GM12878 (cell line): ENCODE measurements around the gene CEP83. TPM values are rescaled to one million over a fixed set of nuclear protein-coding genes. Genes with fewer than 3 reads are reported as not detected.

Source experiments
- BRCA1 ChIP-seq: IDR thresholded peaks from 2 replicates; pipeline ENCODE4 v1.6.1; 2011; ENCODE audit warnings: low read depth, low read length, improper control_type of control experiment
- CHD2 ChIP-seq: IDR thresholded peaks from 2 replicates; pipeline ENCODE4 v1.6.1; 2011; ENCODE audit warnings: low read depth, low read length, improper control_type of control experiment, borderline replicate concordance
- ESRRA ChIP-seq: IDR thresholded peaks from 2 replicates; pipeline ENCODE4 v1.6.1; 2012; ENCODE audit warnings: mild to moderate bottlenecking, low read length, improper control_type of control experiment
- ETV6 ChIP-seq, 2 experiments: fragments of 450-650 bp in 1 of 2; IDR thresholded peaks in 1 of 2; conservative IDR thresholded peaks in 1 of 2; 2 replicates each; pipeline ENCODE4 v1.6.1; 2014; ENCODE audit warnings: antibody characterized with exemption in 1 of 2, borderline replicate concordance in 1 of 2, low read depth in 1 of 2, mild to moderate bottlenecking in 1 of 2, moderate library complexity in 1 of 2
- KDM1A ChIP-seq: fragments of 200-600 bp; sonication (generic); IDR thresholded peaks from 2 replicates; pipeline ENCODE4 v1.6.1; 2016; ENCODE audit warnings: borderline replicate concordance
- MEF2A ChIP-seq: IDR thresholded peaks from 2 replicates; pipeline ENCODE4 v1.6.1; 2011; ENCODE audit warnings: low read depth, mild to moderate bottlenecking, low read length, moderate library complexity; ENCODE audit not compliant: insufficient read depth
- NFYA ChIP-seq: IDR thresholded peaks from 2 replicates; pipeline ENCODE4 v1.6.1; 2011; ENCODE audit warnings: low read depth, mild to moderate bottlenecking, low read length, improper control_type of control experiment, borderline replicate concordance
- RB1 ChIP-seq: fragments of 450-650 bp; formaldehyde crosslinking; IDR thresholded peaks from 2 replicates; pipeline ENCODE4 v1.6.1; 2017; ENCODE audit warnings: mild to moderate bottlenecking, borderline replicate concordance
- RELA ChIP-seq: fragments of 450-650 bp; IDR thresholded peaks from 2 replicates; pipeline ENCODE4 v1.8.0; 2014; ENCODE audit warnings: borderline replicate concordance; ENCODE audit not compliant: partially characterized antibody
- SUZ12 ChIP-seq: fragments of 200-600 bp; sonication (generic); IDR thresholded peaks from one replicate; pipeline ENCODE4 v1.6.1; 2018; ENCODE audit warnings: antibody characterized with exemption, mild to moderate bottlenecking; ENCODE audit not compliant: unreplicated experiment
- ZBTB11 ChIP-seq: fragments of 450-650 bp; formaldehyde crosslinking; IDR thresholded peaks from 2 replicates; pipeline ENCODE4 v1.5.0; 2022; ENCODE audit warnings: mild to moderate bottlenecking, missing genetic modification characterization
- ZSCAN29 ChIP-seq: fragments of 450-650 bp; IDR thresholded peaks from 2 replicates; pipeline ENCODE4 v1.6.1; 2017; ENCODE audit warnings: mild to moderate bottlenecking, moderate library complexity
- polyA plus RNA-seq, 11 experiments: library from polyadenylated mRNA; depleted of rRNA in 4 of 11; unstranded in 6 of 11; stranded (reverse) in 5 of 11; fragments of >200 nt; fragmentation: Nextera tagmentation in 4 of 11; fragmentation: Illumina TruSeq in 1 of 11; extraction: Ambion mirVana in 4 of 11; extraction: Trizol in 1 of 11; gene quantifications; 1 replicate in 1 of 11; 2 replicates in 10 of 11; pipeline versions ENCODE4 v1.2.1 to v1.2.3, GENCODE V29; 2011 to 2016; ENCODE audit warnings: inconsistent platforms in 2 of 11, missing spikeins in 2 of 11, low read depth in 1 of 11
- total RNA-seq, 4 experiments: library from RNA; depleted of rRNA in 3 of 4; stranded (reverse); fragments of >200 nt in 3 of 4; fragmentation: Illumina TruSeq in 1 of 4; extraction: Trizol in 1 of 4; gene quantifications; 2 replicates each; pipeline versions ENCODE4 v1.2.1 to v1.2.3, GENCODE V29; 2013 to 2021
- TF ChIP-seq, protein P1 (sequence below): fragments of 450-650 bp; IDR thresholded peaks from 2 replicates; pipeline ENCODE4 v1.6.1; 2016; ENCODE audit warnings: mild to moderate bottlenecking, moderate library complexity, borderline replicate concordance

Gene CEP83
- total and polyA plus RNA-seq, 10 of the 15 experiments (the other 5 are each of a cell fraction or from before 2014, with no cell fraction given), result 4.3 to 39.0 (median 22.5) TPM

GRCh38 chr12:94459728-94460615, at the start of gene CEP83 (continued):
- TF ChIP-seq, protein P1, sequence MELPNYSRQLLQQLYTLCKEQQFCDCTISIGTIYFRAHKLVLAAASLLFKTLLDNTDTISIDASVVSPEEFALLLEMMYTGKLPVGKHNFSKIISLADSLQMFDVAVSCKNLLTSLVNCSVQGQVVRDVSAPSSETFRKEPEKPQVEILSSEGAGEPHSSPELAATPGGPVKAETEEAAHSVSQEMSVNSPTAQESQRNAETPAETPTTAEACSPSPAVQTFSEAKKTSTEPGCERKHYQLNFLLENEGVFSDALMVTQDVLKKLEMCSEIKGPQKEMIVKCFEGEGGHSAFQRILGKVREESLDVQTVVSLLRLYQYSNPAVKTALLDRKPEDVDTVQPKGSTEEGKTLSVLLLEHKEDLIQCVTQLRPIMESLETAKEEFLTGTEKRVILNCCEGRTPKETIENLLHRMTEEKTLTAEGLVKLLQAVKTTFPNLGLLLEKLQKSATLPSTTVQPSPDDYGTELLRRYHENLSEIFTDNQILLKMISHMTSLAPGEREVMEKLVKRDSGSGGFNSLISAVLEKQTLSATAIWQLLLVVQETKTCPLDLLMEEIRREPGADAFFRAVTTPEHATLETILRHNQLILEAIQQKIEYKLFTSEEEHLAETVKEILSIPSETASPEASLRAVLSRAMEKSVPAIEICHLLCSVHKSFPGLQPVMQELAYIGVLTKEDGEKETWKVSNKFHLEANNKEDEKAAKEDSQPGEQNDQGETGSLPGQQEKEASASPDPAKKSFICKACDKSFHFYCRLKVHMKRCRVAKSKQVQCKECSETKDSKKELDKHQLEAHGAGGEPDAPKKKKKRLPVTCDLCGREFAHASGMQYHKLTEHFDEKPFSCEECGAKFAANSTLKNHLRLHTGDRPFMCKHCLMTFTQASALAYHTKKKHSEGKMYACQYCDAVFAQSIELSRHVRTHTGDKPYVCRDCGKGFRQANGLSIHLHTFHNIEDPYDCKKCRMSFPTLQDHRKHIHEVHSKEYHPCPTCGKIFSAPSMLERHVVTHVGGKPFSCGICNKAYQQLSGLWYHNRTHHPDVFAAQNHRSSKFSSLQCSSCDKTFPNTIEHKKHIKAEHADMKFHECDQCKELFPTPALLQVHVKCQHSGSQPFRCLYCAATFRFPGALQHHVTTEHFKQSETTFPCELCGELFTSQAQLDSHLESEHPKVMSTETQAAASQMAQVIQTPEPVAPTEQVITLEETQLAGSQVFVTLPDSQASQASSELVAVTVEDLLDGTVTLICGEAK, result peak; percentile 56; the same call in 1 of the 2 replicates
- TF ChIP-seq SUZ12, result no peak
- no peak for TF ChIP-seq NFYA
- TF ChIP-seq ZSCAN29, result no peak
- peak; percentile 58; the same call in 1 of the 2 replicates for TF ChIP-seq RB1
- peak; percentile 45; the same call in 1 of the 2 replicates for TF ChIP-seq CHD2
- no peak for TF ChIP-seq ETV6 (conservative IDR thresholded peaks at IDR 0.05 in 1 of 2, IDR thresholded peaks at IDR 0.05 in 1 of 2; ENCODE audit: borderline replicate concordance in 1 of 2, low read depth in 1 of 2)
- no peak for TF ChIP-seq KDM1A
- no peak for TF ChIP-seq MEF2A
- peak; percentile 47 for TF ChIP-seq RELA
- no peak for TF ChIP-seq BRCA1
- TF ChIP-seq ESRRA, result no peak
- no peak for TF ChIP-seq ZBTB11 (CRISPR knock-in tag)
